Choroid plexus epithelial cell (primary cell): Measurements from ENCODE around the gene CHRNG.
"Not testable (repeated sequence)": the region's sequence is repeated elsewhere in the genome, so short reads cannot be mapped to it uniquely, and the experiment has no call there.

Source experiments
- DNase-seq: peaks from one replicate; pipeline ENCODE4 v3.0.0-alpha.2; 2010; ENCODE audit warnings: low read depth
- H3K4me3 ChIP-seq: 2 replicates; pipeline ENCODE4 v1.5.1; 2011; ENCODE audit warnings: low read depth, mild to moderate bottlenecking, control low read depth, low read length, moderate library complexity
- CTCF ChIP-seq: conservative IDR thresholded peaks from 2 replicates; pipeline ENCODE4 v1.5.1; 2011; ENCODE audit warnings: low read depth, mild to moderate bottlenecking, control low read depth, inconsistent platforms, low read length, moderate library complexity

CHRNG gene

GRCh38 chr2:232556426-232556825 is 16.9 kb downstream of the CHRNG start:
- no peak for TF ChIP-seq CTCF
- DNase-seq = peak; percentile 27
- no peak overlapping the region for H3K4me3 ChIP-seq

- no peak for TF ChIP-seq CTCF
- DNase-seq = no peak
- H3K4me3 ChIP-seq = no peak overlapping the region
Observed at GRCh38 chr2:232562515-232563151, 23.1 kb downstream of the CHRNG start.

GRCh38 chr2:232563580-232563979 is 24.1 kb downstream of the CHRNG start:
- H3K4me3 ChIP-seq = no peak overlapping the region
- TF ChIP-seq CTCF = no peak
- DNase-seq = peak; percentile 38

- TF ChIP-seq CTCF = no peak
- no peak for DNase-seq
- no peak overlapping the region for H3K4me3 ChIP-seq
Observed at GRCh38 chr2:232567721-232568120, 28.2 kb downstream of the CHRNG start.

- H3K4me3 ChIP-seq = no peak overlapping the region
- TF ChIP-seq CTCF = no peak
- peak; percentile 50 for DNase-seq
Observed at GRCh38 chr2:232568161-232568560, 28.7 kb downstream of the CHRNG start.

- no peak for TF ChIP-seq CTCF
- DNase-seq = no peak
- no peak overlapping the region for H3K4me3 ChIP-seq
Observed at GRCh38 chr2:232569541-232569940, 30.0 kb downstream of the CHRNG start.

- not testable (repeated sequence) for DNase-seq, H3K4me3 ChIP-seq
Observed at GRCh38 chr2:232570481-232570880, 31.0 kb downstream of the CHRNG start.
